GM21576 (cell line): ENCODE results near the gene JPH2.

ENCODE experiments used
- ATAC-seq: cut with Tn5 transposase; IDR thresholded peaks from one replicate; pipeline ENCODE4 v1.9.1; 2021; ENCODE audit warnings: mild to moderate bottlenecking, moderate library complexity; ENCODE audit not compliant: unreplicated experiment

The JPH2 gene

GRCh38 chr20:44065401-44066340 lies 121.3 kb downstream of the JPH2 start:
- no peak for ATAC-seq

- ATAC-seq, result no peak
Observed at GRCh38 chr20:44064501-44065400, 122.2 kb downstream of the JPH2 start.
